Esophagus muscularis mucosa (tissue), 3 donors: ENCODE measurements around the gene KLC1.

Experiments used
- CTCF ChIP-seq, 3 experiments: fragments of 200-600 bp in 2 of 3; fragments of 450-650 bp in 1 of 3; sonication (generic) in 2 of 3; IDR thresholded peaks; one replicate each; pipeline ENCODE4 v1.5.1; 2017 to 2019; ENCODE audit warnings: antibody characterized with exemption in 3 of 3, mild to moderate bottlenecking in 2 of 3, moderate library complexity in 1 of 3
- POLR2A ChIP-seq: fragments of 450-650 bp; IDR thresholded peaks from one replicate; pipeline ENCODE4 v1.6.1; 2017; ENCODE audit warnings: antibody characterized with exemption, moderate library complexity, mild to moderate bottlenecking, low read depth

- TF ChIP-seq POLR2A = no peak
- TF ChIP-seq CTCF (IDR thresholded peaks at IDR 0.05) = no peak
Observed at GRCh38 chr14:103680491-103681231, 51.6 kb downstream of the KLC1 start.
